Neural progenitor cell (in vitro differentiated cells): ENCODE measurements around the gene PPFIA1. TPM values are rescaled to one million over a fixed set of nuclear protein-coding genes. Genes with fewer than 3 reads are reported as not detected.

Experiments
- DNase-seq: peaks from one replicate; pipeline ENCODE4 v3.0.0-alpha.2; 2016; ENCODE audit warnings: low spot score
- H2AFZ ChIP-seq: fragments of 200-600 bp; sonication (generic); replicated peaks from 2 replicates; pipeline ENCODE4 v1.6.1; 2016; ENCODE audit warnings: antibody characterized with exemption
- H3F3A ChIP-seq: fragments of 200-600 bp; sonication (generic); 2 replicates; pipeline ENCODE4 v1.6.1; 2016; ENCODE audit warnings: antibody characterized with exemption, low read depth
- H3K27ac ChIP-seq: fragments of 200-600 bp; sonication (generic); 2 replicates; pipeline ENCODE4 v1.5.1; 2016; ENCODE audit warnings: mild to moderate bottlenecking
- H3K27me3 ChIP-seq: fragments of 200-600 bp; sonication (generic); 2 replicates; pipeline ENCODE4 v1.6.1; 2016; ENCODE audit warnings: mild to moderate bottlenecking, moderate library complexity
- H3K36me3 ChIP-seq: fragments of 200-600 bp; sonication (generic); 2 replicates; pipeline ENCODE4 v1.5.1; 2016
- H3K4me1 ChIP-seq: fragments of 200-600 bp; sonication (generic); 2 replicates; pipeline ENCODE4 v1.6.1; 2016; ENCODE audit warnings: mixed run types
- H3K4me2 ChIP-seq: fragments of 200-600 bp; sonication (generic); 2 replicates; pipeline ENCODE4 v1.6.1; 2016
- H3K4me3 ChIP-seq: fragments of 200-600 bp; sonication (generic); 2 replicates; pipeline ENCODE4 v1.5.1; 2016
- H3K79me2 ChIP-seq: fragments of 200-600 bp; sonication (generic); 2 replicates; pipeline ENCODE4 v1.6.1; 2016; ENCODE audit warnings: low read depth
- H3K9ac ChIP-seq: fragments of 200-600 bp; sonication (generic); 2 replicates; pipeline ENCODE4 v1.6.1; 2016
- H3K9me3 ChIP-seq: fragments of 200-600 bp; sonication (generic); 2 replicates; pipeline ENCODE4 v1.5.1; 2016; ENCODE audit warnings: low read depth
- H4K20me1 ChIP-seq: fragments of 200-600 bp; sonication (generic); 2 replicates; pipeline ENCODE4 v1.6.1; 2016; ENCODE audit warnings: low read depth
- H3K27ac Mint-ChIP-seq: 3 replicates; pipeline ENCODE4 v1.8.0; 2021; ENCODE audit warnings: mixed read lengths
- H3K27me3 Mint-ChIP-seq: 2 replicates; pipeline ENCODE4 v1.8.0; 2022; ENCODE audit warnings: low read depth, mild to moderate bottlenecking, inconsistent platforms, moderate library complexity, mixed read lengths; ENCODE audit not compliant: insufficient read depth
- H3K36me3 Mint-ChIP-seq: 3 replicates; pipeline ENCODE4 v1.8.0; 2021; ENCODE audit warnings: mixed read lengths
- H3K4me1 Mint-ChIP-seq: 3 replicates; pipeline ENCODE4 v1.8.0; 2021; ENCODE audit warnings: mixed read lengths
- H3K4me3 Mint-ChIP-seq: 3 replicates; pipeline ENCODE4 v1.8.0; 2021; ENCODE audit warnings: mild to moderate bottlenecking, moderate library complexity, mixed read lengths
- H3K9me3 Mint-ChIP-seq: 3 replicates; pipeline ENCODE4 v1.8.0; 2020; ENCODE audit warnings: mixed read lengths
- EZH2 ChIP-seq: fragments of 200-600 bp; sonication (generic); IDR thresholded peaks from 2 replicates; pipeline ENCODE4 v1.6.1; 2017; ENCODE audit warnings: antibody characterized with exemption, mild to moderate bottlenecking, moderate library complexity
- EZH2phosphoT487 ChIP-seq: fragments of 200-600 bp; sonication (generic); IDR thresholded peaks from 2 replicates; pipeline ENCODE4 v1.6.1; 2017; ENCODE audit warnings: antibody characterized with exemption
- total RNA-seq: library from RNA; depleted of rRNA; stranded (reverse); fragments of >200 nt; gene quantifications from 2 replicates; pipeline ENCODE4 v1.2.3, GENCODE V29; 2015; ENCODE audit warnings: low replicate concordance
- TF ChIP-seq, protein P1 (sequence below): fragments of 200-600 bp; sonication (generic); IDR thresholded peaks from 2 replicates; pipeline ENCODE4 v1.5.1; 2017; ENCODE audit warnings: antibody characterized with exemption, mild to moderate bottlenecking

The PPFIA1 gene
- total RNA-seq, 1 donor from 2014 or later = 42.6 TPM

DNA sequence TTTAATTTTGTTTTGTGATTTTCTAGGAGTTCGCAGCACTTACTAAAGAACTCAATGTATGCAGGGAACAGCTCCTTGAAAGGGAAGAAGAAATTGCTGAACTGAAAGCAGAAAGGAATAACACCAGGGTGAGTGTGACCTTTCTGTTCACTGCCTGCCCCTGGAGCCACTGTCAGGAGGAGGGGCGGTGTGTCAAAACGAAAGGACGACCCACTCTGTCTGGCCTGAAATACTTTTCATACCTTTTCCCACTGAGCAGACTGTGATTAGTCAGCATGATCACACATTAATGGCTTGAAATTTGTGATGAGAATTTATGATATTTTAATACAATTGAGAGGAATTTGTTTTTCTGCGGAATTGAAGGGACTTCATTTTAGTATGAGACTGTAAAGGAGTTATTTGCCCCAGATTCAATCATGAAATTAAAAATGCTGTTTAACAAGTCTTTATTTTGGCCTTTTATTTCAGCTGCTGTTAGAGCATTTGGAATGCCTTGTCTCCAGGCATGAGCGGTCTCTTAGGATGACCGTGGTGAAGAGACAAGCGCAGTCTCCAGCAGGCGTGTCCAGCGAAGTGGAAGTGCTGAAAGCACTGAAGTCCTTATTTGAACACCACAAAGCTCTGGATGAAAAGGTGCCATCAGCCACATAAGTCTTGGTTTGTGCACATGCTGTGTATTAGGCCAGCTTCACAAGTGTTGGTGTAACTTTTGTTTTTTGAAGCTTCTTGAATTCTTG is 54.1 kb downstream of the PPFIA1 start:
- H3K4me1 Mint-ChIP-seq = peaks cover 43% of the 10 kb centered on the region
- TF ChIP-seq, protein P1, sequence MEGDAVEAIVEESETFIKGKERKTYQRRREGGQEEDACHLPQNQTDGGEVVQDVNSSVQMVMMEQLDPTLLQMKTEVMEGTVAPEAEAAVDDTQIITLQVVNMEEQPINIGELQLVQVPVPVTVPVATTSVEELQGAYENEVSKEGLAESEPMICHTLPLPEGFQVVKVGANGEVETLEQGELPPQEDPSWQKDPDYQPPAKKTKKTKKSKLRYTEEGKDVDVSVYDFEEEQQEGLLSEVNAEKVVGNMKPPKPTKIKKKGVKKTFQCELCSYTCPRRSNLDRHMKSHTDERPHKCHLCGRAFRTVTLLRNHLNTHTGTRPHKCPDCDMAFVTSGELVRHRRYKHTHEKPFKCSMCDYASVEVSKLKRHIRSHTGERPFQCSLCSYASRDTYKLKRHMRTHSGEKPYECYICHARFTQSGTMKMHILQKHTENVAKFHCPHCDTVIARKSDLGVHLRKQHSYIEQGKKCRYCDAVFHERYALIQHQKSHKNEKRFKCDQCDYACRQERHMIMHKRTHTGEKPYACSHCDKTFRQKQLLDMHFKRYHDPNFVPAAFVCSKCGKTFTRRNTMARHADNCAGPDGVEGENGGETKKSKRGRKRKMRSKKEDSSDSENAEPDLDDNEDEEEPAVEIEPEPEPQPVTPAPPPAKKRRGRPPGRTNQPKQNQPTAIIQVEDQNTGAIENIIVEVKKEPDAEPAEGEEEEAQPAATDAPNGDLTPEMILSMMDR = no peak
- no peak for TF ChIP-seq EZH2phosphoT487
- no peak for TF ChIP-seq EZH2
- Histone ChIP-seq H3K27me3 (no peaks in the 10 kb centered on the region), H3K36me3 (peaks cover 14% of the 10 kb centered on the region), H3K4me1 (peaks cover 38% of the 10 kb centered on the region), H3F3A (peaks cover 26% of the 10 kb centered on the region), H2AFZ (no peak overlapping the region), H3K9me3 (no peaks in the 10 kb centered on the region), H3K4me3 (no peak overlapping the region), H3K4me2 (peak overlapping the region; percentile 54), H3K79me2 (peaks cover 32% of the 10 kb centered on the region), H3K9ac (no peak overlapping the region), H4K20me1 (peaks cover 40% of the 10 kb centered on the region), H3K27ac (peak overlapping the region; percentile 55)
- H3K27ac Mint-ChIP-seq = peak overlapping the region; percentile 98
- peak; percentile 46 for DNase-seq
- peak overlapping the region; percentile 53 for H3K4me3 Mint-ChIP-seq
- H3K36me3 Mint-ChIP-seq = peaks cover 28% of the 10 kb centered on the region
- no peaks in the 10 kb centered on the region for H3K9me3 Mint-ChIP-seq
- H3K27me3 Mint-ChIP-seq = peaks cover 2% of the 10 kb centered on the region

DNA sequence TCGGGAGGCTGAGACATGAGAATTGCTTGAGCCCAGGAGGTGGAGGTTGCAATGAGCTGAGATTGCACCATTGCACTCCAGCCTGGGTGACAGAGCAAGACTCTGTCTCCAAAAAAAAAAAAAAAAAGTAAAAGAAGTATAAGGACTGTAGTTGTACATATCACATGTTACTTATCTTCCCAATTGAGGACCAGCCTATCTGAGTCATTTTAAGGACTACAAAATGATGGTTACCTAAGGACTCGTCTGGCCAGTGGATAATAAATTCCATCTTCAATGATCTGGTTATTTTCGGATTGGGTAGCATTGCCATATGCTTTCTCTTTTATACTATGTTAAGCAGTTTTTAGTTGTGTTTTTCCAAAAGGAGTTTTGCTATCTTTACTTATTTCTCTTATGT is 55.3 kb downstream of the PPFIA1 start:
- H2AFZ ChIP-seq = no peak overlapping the region
- no peaks in the 10 kb centered on the region for H3K27me3 ChIP-seq
- no peak overlapping the region for H3K27ac ChIP-seq
- DNase-seq = no peak
- H3K36me3 Mint-ChIP-seq = peaks cover 36% of the 10 kb centered on the region
- H3K27ac Mint-ChIP-seq = no peak overlapping the region
- H3K4me3 ChIP-seq = no peak overlapping the region
- peaks cover 34% of the 10 kb centered on the region for H4K20me1 ChIP-seq
- no peak overlapping the region for H3K4me3 Mint-ChIP-seq
- no peak overlapping the region for H3K4me2 ChIP-seq
- peaks cover 43% of the 10 kb centered on the region for H3K4me1 Mint-ChIP-seq
- H3K27me3 Mint-ChIP-seq = peaks cover 2% of the 10 kb centered on the region
- no peak for TF ChIP-seq EZH2phosphoT487
- TF ChIP-seq EZH2 = no peak
- TF ChIP-seq, protein P1 = no peak
- peaks cover 33% of the 10 kb centered on the region for H3K4me1 ChIP-seq
- H3F3A ChIP-seq = peaks cover 23% of the 10 kb centered on the region
- no peaks in the 10 kb centered on the region for H3K9me3 Mint-ChIP-seq
- H3K9me3 ChIP-seq = no peaks in the 10 kb centered on the region
- H3K79me2 ChIP-seq = peaks cover 23% of the 10 kb centered on the region
- peaks cover 24% of the 10 kb centered on the region for H3K36me3 ChIP-seq
- no peak overlapping the region for H3K9ac ChIP-seq

DNA sequence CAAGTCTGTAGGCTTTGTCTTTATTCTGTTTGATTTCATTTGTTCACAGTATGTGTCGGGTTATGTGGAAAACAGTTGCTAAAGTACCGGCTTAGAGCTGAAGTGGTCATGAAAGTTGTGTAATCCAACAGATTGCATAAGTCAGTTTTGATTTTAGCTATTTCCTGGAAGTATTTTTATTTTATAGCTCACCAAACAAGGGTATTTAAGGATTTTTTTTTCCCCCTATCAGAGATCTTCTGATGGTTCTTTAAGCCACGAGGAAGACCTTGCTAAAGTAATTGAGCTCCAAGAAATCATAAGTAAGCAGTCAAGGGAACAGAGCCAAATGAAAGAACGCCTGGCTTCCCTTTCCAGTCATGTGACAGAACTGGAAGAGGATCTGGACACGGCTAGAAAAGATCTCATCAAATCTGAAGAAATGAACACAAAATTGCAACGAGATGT is 55.9 kb downstream of the PPFIA1 start:
- peaks cover 2% of the 10 kb centered on the region for H3K27me3 Mint-ChIP-seq
- H3K36me3 Mint-ChIP-seq = peaks cover 36% of the 10 kb centered on the region
- Histone ChIP-seq H3K27ac (no peak overlapping the region), H3K4me2 (no peak overlapping the region), H3F3A (peaks cover 23% of the 10 kb centered on the region), H2AFZ (no peak overlapping the region), H3K79me2 (peaks cover 17% of the 10 kb centered on the region), H3K4me3 (no peak overlapping the region), H3K36me3 (peaks cover 24% of the 10 kb centered on the region), H3K27me3 (no peaks in the 10 kb centered on the region), H3K9ac (no peak overlapping the region), H4K20me1 (peaks cover 34% of the 10 kb centered on the region), H3K9me3 (no peaks in the 10 kb centered on the region), H3K4me1 (peaks cover 33% of the 10 kb centered on the region)
- peaks cover 38% of the 10 kb centered on the region for H3K4me1 Mint-ChIP-seq
- no peak overlapping the region for H3K27ac Mint-ChIP-seq
- no peak for TF ChIP-seq EZH2
- TF ChIP-seq EZH2phosphoT487 = no peak
- TF ChIP-seq, protein P1 = no peak
- H3K4me3 Mint-ChIP-seq = no peak overlapping the region
- DNase-seq = no peak
- H3K9me3 Mint-ChIP-seq = no peaks in the 10 kb centered on the region
